Endothelial cell of umbilical vein (primary cell): ENCODE measurements around the gene WRNIP1. TPM values are rescaled to one million over a fixed set of nuclear protein-coding genes. Genes with fewer than 3 reads are reported as not detected.

Experiments
- BruUV-seq: library from RNA; stranded (reverse); fragments of 400-500 nt; replicated peaks from 2 replicates; lab custom pipeline; 2021; lab: Mats Ljungman, UMichigan
- CTCF ChIA-PET: fragments of 300-600, 350-600 bp; sonication (Branson Sonifier 250); formaldehyde crosslinking; loops from one replicate; lab custom pipeline; 2021; ENCODE audit warnings: antibody characterized with exemption, inconsistent platforms; lab: Charles Lee
- POLR2A ChIA-PET: fragments of 300-600, 350-600 bp; sonication (Branson Sonifier 250); formaldehyde crosslinking; loops from one replicate; lab custom pipeline; 2021; ENCODE audit warnings: antibody characterized with exemption, inconsistent platforms; lab: Charles Lee
- DNase-seq: peaks from one replicate; pipeline ENCODE4 v3.0.0-alpha.2; 2011; ENCODE audit warnings: low read depth, low spot score
- FAIRE-seq: peaks from 2 replicates; lab custom pipeline; 2011; peaks lifted over from hg19 to GRCh38; lab: Jason Lieb, UNC
- H2AFZ ChIP-seq: 2 replicates; pipeline ENCODE4 v1.6.0; 2012; ENCODE audit warnings: low read depth, low read length, control low read depth, inconsistent platforms
- H3K27ac ChIP-seq: 2 replicates; pipeline ENCODE4 v1.5.1; 2011; ENCODE audit warnings: low read depth, mild to moderate bottlenecking, control low read depth, low read length, moderate library complexity; ENCODE audit not compliant: insufficient read depth
- H3K27me3 ChIP-seq, 2 experiments: 2 replicates each; pipeline versions ENCODE4 v1.6.0 to v1.6.1; 2011; ENCODE audit warnings: low read length in 2 of 2, mixed read lengths in 1 of 2; ENCODE audit not compliant: control insufficient read depth in 2 of 2, insufficient read depth in 2 of 2
- H3K36me3 ChIP-seq, 2 experiments: 2 replicates in 1 of 2; 3 replicates in 1 of 2; pipeline ENCODE4 v1.5.1; 2011; ENCODE audit warnings: low read length in 2 of 2, mild to moderate bottlenecking in 1 of 2, moderate library complexity in 1 of 2; ENCODE audit not compliant: control insufficient read depth in 2 of 2, insufficient read depth in 2 of 2; ENCODE audit errors: extremely low read depth in 1 of 2
- H3K4me1 ChIP-seq: 3 replicates; pipeline ENCODE4 v1.5.1; 2011; ENCODE audit warnings: mild to moderate bottlenecking, low read length; ENCODE audit not compliant: control insufficient read depth, insufficient read depth; ENCODE audit errors: extremely low read depth
- H3K4me2 ChIP-seq: 2 replicates; pipeline ENCODE4 v1.6.1; 2011; ENCODE audit warnings: low read length, control low read depth, mixed read lengths; ENCODE audit not compliant: insufficient read depth
- H3K4me3 ChIP-seq, 3 experiments: fragments of 200-600 bp in 1 of 3; sonication (generic), shearing (Covaris generic) in 1 of 3; replicated peaks in 1 of 3; 2 replicates each; pipeline ENCODE4 v1.5.1; 2011 to 2016; ENCODE audit warnings: control low read depth in 3 of 3, low read length in 3 of 3, mild to moderate bottlenecking in 2 of 3, inconsistent platforms in 1 of 3, low read depth in 1 of 3, moderate library complexity in 1 of 3; ENCODE audit not compliant: insufficient read depth in 1 of 3
- H3K79me2 ChIP-seq: 2 replicates; pipeline ENCODE4 v1.6.0; 2012; ENCODE audit warnings: low read length, inconsistent platforms; ENCODE audit not compliant: control insufficient read depth, insufficient read depth
- H3K9ac ChIP-seq: replicated peaks from 2 replicates; pipeline ENCODE3; 2011; ENCODE audit warnings: low read length, control low read depth; ENCODE audit not compliant: insufficient read depth; ENCODE audit errors: extremely low read depth
- H3K9me1 ChIP-seq: replicated peaks from 3 replicates; pipeline ENCODE4 v1.6.0; 2011; ENCODE audit warnings: mild to moderate bottlenecking, low read length; ENCODE audit not compliant: control insufficient read depth, insufficient read depth; ENCODE audit errors: extremely low read depth
- H3K9me3 ChIP-seq: replicated peaks from 2 replicates; pipeline ENCODE4 v1.5.1; 2012; ENCODE audit warnings: low read length, inconsistent platforms; ENCODE audit not compliant: control insufficient read depth, insufficient read depth
- H4K20me1 ChIP-seq: replicated peaks from 2 replicates; pipeline ENCODE3; 2011; ENCODE audit warnings: mild to moderate bottlenecking, low read length; ENCODE audit not compliant: control insufficient read depth, insufficient read depth; ENCODE audit errors: extremely low read depth
- CTCF ChIP-seq, 2 donors: IDR thresholded peaks; 1 replicate in 1 of 2; 2 replicates in 1 of 2; pipeline ENCODE4 v1.5.1; 2011; ENCODE audit warnings: low read length in 2 of 2, mild to moderate bottlenecking in 2 of 2, moderate library complexity in 2 of 2, control low read depth in 1 of 2, inconsistent platforms in 1 of 2, low read depth in 1 of 2; ENCODE audit not compliant: insufficient read depth in 1 of 2; ENCODE audit errors: extremely low read depth in 1 of 2
- EZH2 ChIP-seq: IDR thresholded peaks from 2 replicates; pipeline ENCODE4 v1.6.1; 2012; ENCODE audit warnings: borderline replicate concordance, low read depth, mild to moderate bottlenecking, moderate library complexity, low read length, inconsistent platforms; ENCODE audit not compliant: severe bottlenecking
- FOS ChIP-seq: IDR thresholded peaks from 2 replicates; pipeline ENCODE4 v1.6.1; 2011; ENCODE audit warnings: mild to moderate bottlenecking, low read length, moderate library complexity, borderline replicate concordance; ENCODE audit not compliant: insufficient read depth
- GATA2 ChIP-seq: IDR thresholded peaks from 2 replicates; pipeline ENCODE4 v1.7.0; 2011; ENCODE audit warnings: low read depth, mild to moderate bottlenecking, moderate library complexity, mixed read lengths, low read length; ENCODE audit not compliant: insufficient read length, insufficient read depth
- JUN ChIP-seq: IDR thresholded peaks from 2 replicates; pipeline ENCODE4 v1.6.1; 2011; ENCODE audit warnings: borderline replicate concordance, low read depth; ENCODE audit not compliant: insufficient read length, insufficient read depth
- MAX ChIP-seq: IDR thresholded peaks from 2 replicates; pipeline ENCODE4 v1.6.1; 2011; ENCODE audit not compliant: insufficient read depth, insufficient read length
- MYC ChIP-seq: IDR thresholded peaks from one replicate; pipeline ENCODE4 v1.6.1; 2011; ENCODE audit warnings: mild to moderate bottlenecking, low read depth, low read length
- POLR2A ChIP-seq: IDR thresholded peaks from 2 replicates; pipeline ENCODE4 v1.6.1; 2012; ENCODE audit warnings: low read depth, mild to moderate bottlenecking, control low read depth, low read length
- POLR2AphosphoS5 ChIP-seq: IDR thresholded peaks from 2 replicates; pipeline ENCODE4 v1.6.1; 2012; ENCODE audit warnings: low read depth, mild to moderate bottlenecking, control low read depth, low read length, moderate library complexity; ENCODE audit not compliant: insufficient read depth
- dilution Hi-C: fragments of 300-500 bp; cut with MboI; formaldehyde crosslinking; loops from one replicate; pipeline ENCODE4 v1.15.0; 2019; ENCODE audit warnings: low sequenced_read_pairs; ENCODE audit not compliant: extremely low pct_ligation_motif_present
- intact Hi-C: fragments of 100-400 bp; cut with micrococcal nuclease; formaldehyde crosslinking; loops from one replicate; pipeline ENCODE4 v1.10.0; 2022
- polyA plus RNA-seq, 4 experiments: library from polyadenylated mRNA; depleted of rRNA in 3 of 4; stranded (reverse) in 3 of 4; unstranded in 1 of 4; fragments of >200 nt; gene quantifications; 2 replicates each; pipeline versions ENCODE4 v1.2.1 to v1.2.3, GENCODE V29; 2011 to 2012; ENCODE audit warnings: missing spikeins in 1 of 4
- total RNA-seq: library from RNA; stranded (reverse); gene quantifications from 2 replicates; pipeline ENCODE4 v1.2.3, GENCODE V29; 2021

WRNIP1 gene
- total and polyA plus RNA-seq, 2 donors (not counting 3 experiments of a cell fraction or from before 2014, with no cell fraction given) = 50.1 to 68.9 TPM

GRCh38 chr6:2755456-2755855, 9.7 kb upstream of the WRNIP1 start:
- no peak for FAIRE-seq
- Histone ChIP-seq H3K9ac (no peak overlapping the region), H3K79me2 (no peaks in the 10 kb centered on the region), H3K27me3 (peaks cover 0 to 1% of the 10 kb centered on the region in 2 experiments), H3K4me2 (no peak overlapping the region), H3K36me3 (no peaks in the 10 kb centered on the region), H3K4me1 (no peaks in the 10 kb centered on the region), H4K20me1 (no peaks in the 10 kb centered on the region), H3K9me1 (no peaks in the 10 kb centered on the region), H3K4me3 (no peak overlapping the region), H3K9me3 (no peaks in the 10 kb centered on the region), H2AFZ (no peak overlapping the region), H3K27ac (no peak overlapping the region)
- no peak for TF ChIP-seq FOS
- TF ChIP-seq EZH2 = no peak
- no peak for TF ChIP-seq MAX
- no peak for TF ChIP-seq CTCF (IDR thresholded peaks at IDR 0.05; ENCODE audit: extremely low read depth in 1 of 2, insufficient read depth in 1 of 2, low read depth in 1 of 2, low read length in 2 of 2)
- DNase-seq = no peak
- ChIA-PET POLR2A (no interaction called here), CTCF (interaction anchor here (6.8 kb wide), 1 partner anchor 17 kb away, joined by 53 read pairs; no protein-coding TSS in a partner anchor)
- no TSS peak for BruUV-seq
- intact Hi-C loops (no loop called here), dilution Hi-C loops (no loop called here)

GRCh38 chr6:2756241-2756640, 9.0 kb upstream of the WRNIP1 start:
- dilution Hi-C loops (no loop called here), intact Hi-C loops (no loop called here)
- Histone ChIP-seq H3K9me1 (no peaks in the 10 kb centered on the region), H3K27me3 (peaks cover 0 to 1% of the 10 kb centered on the region in 2 experiments), H3K9me3 (no peaks in the 10 kb centered on the region), H4K20me1 (no peaks in the 10 kb centered on the region), H3K4me2 (no peak overlapping the region), H3K4me3 (no peak overlapping the region), H3K36me3 (no peaks in the 10 kb centered on the region), H3K27ac (no peak overlapping the region), H3K9ac (no peak overlapping the region), H2AFZ (no peak overlapping the region), H3K79me2 (no peaks in the 10 kb centered on the region), H3K4me1 (no peaks in the 10 kb centered on the region)
- FAIRE-seq (no peak), DNase-seq (no peak)
- CTCF ChIA-PET = interaction anchor here (6.8 kb wide), 1 partner anchor 18 kb away, joined by 53 read pairs; no protein-coding TSS in a partner anchor
- POLR2A ChIA-PET = no interaction called here
- TF ChIP-seq EZH2 (no peak), POLR2A (no peak), JUN (no peak), FOS (no peak), GATA2 (no peak), MAX (no peak), POLR2AphosphoS5 (no peak), CTCF (IDR thresholded peaks at IDR 0.05; ENCODE audit: extremely low read depth in 1 of 2, insufficient read depth in 1 of 2, low read depth in 1 of 2, low read length in 2 of 2) (no peak), MYC (no peak)
- BruUV-seq = no TSS peak
